ENCODE data around the gene ABL1.

DNA sequence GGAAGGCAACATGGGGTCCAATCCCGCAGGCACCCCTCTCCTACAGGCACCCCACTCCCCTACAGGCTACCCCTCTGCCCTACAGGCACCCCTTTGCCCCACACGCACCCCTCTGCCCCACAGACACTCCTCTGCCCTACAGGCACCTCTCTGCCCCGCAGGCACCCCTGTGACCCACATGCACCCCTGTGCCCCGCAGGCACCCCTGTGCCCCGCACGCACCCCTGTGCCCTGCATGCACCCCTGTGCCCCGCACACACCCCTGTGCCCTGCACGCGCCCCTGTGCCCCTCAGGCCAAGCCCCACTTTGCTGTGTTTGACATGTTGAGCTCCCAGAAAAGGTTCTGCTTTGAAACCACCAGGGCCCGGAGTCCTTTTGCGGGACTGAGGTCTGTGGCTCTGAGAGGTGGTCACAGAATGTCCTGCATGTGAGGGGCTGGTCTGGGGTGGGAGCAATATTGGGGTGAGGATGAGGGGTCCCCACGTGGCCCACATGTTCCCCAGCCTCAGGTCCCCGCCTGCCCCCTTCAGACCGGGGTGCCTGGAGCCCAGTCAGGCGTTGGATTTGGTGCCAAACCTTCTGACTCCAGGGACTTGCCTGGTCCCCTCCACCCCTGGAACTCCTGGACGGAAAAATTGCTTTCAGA, 62.2 kb downstream of the ABL1 start:
- TF ChIP-seq, protein P1, sequence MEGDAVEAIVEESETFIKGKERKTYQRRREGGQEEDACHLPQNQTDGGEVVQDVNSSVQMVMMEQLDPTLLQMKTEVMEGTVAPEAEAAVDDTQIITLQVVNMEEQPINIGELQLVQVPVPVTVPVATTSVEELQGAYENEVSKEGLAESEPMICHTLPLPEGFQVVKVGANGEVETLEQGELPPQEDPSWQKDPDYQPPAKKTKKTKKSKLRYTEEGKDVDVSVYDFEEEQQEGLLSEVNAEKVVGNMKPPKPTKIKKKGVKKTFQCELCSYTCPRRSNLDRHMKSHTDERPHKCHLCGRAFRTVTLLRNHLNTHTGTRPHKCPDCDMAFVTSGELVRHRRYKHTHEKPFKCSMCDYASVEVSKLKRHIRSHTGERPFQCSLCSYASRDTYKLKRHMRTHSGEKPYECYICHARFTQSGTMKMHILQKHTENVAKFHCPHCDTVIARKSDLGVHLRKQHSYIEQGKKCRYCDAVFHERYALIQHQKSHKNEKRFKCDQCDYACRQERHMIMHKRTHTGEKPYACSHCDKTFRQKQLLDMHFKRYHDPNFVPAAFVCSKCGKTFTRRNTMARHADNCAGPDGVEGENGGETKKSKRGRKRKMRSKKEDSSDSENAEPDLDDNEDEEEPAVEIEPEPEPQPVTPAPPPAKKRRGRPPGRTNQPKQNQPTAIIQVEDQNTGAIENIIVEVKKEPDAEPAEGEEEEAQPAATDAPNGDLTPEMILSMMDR (conservative IDR thresholded peaks at IDR 0.05; ENCODE audit: low read length): no peak
- TF ChIP-seq EZH2phosphoT487 (IDR thresholded peaks at IDR 0.05; ENCODE audit: borderline replicate concordance): no peak
